GM06990 (cell line): ENCODE measurements around the gene FRY.

Source experiments
- DNase-seq: peaks from one replicate; pipeline ENCODE4 v3.0.0-alpha.2; 2011; ENCODE audit not compliant: insufficient read length; ENCODE audit errors: extremely low read depth
- H3K27me3 ChIP-seq: replicated peaks from 2 replicates; pipeline ENCODE4 v1.6.0; 2011; ENCODE audit warnings: low read length; ENCODE audit not compliant: control insufficient read depth, insufficient read depth
- H3K36me3 ChIP-seq: 2 replicates; pipeline ENCODE4 v1.5.1; 2011; ENCODE audit warnings: low read length; ENCODE audit not compliant: control insufficient read depth, insufficient read depth
- H3K4me3 ChIP-seq: replicated peaks from 2 replicates; pipeline ENCODE4 v1.5.1; 2011; ENCODE audit warnings: low read depth, mild to moderate bottlenecking, control low read depth, low read length
- CTCF ChIP-seq: IDR thresholded peaks from 2 replicates; pipeline ENCODE4 v1.5.1; 2011; ENCODE audit warnings: low read length, control low read depth, mild to moderate bottlenecking, inconsistent platforms; ENCODE audit not compliant: insufficient read depth, poor library complexity, severe bottlenecking

Gene FRY

DNA sequence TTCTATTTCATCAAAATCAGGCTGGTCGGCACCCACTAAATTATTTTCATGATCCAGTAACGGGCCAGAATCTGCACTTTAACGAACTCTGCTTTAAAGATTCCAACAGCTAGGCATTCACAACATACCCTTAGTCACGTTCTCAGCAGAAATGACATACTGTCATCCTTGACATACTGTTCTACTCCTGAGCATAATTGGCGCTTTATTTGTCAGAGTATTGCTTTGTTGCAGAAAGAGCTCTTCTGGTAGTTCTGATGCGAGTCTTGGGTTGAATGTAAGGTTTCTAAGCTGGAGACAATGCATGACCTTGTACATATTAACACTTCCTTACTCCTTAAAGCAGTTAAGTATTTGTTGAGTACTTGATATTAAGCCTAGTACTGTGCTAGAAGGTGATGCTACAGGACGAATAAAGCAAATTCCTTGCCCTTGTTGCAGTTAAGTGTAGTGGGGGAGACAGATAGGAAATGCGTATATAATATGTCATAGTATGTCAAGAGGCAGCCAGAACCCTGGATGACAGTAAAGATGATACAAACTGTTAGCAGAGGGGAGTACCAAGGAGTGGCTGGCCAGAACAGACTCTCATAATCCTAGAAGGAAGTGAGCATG is 32.2 kb downstream of the FRY start:
- TF ChIP-seq CTCF: no peak
- no peaks in the 10 kb centered on the region for H3K36me3 ChIP-seq
- H3K27me3 ChIP-seq: no peaks in the 10 kb centered on the region
- no peak overlapping the region for H3K4me3 ChIP-seq
- no peak for DNase-seq

GRCh38 chr13:32067149-32067961 is 35.8 kb downstream of the FRY start:
- Histone ChIP-seq H3K4me3 (no peak overlapping the region), H3K36me3 (no peaks in the 10 kb centered on the region), H3K27me3 (no peaks in the 10 kb centered on the region)
- TF ChIP-seq CTCF: no peak
- no peak for DNase-seq

DNA sequence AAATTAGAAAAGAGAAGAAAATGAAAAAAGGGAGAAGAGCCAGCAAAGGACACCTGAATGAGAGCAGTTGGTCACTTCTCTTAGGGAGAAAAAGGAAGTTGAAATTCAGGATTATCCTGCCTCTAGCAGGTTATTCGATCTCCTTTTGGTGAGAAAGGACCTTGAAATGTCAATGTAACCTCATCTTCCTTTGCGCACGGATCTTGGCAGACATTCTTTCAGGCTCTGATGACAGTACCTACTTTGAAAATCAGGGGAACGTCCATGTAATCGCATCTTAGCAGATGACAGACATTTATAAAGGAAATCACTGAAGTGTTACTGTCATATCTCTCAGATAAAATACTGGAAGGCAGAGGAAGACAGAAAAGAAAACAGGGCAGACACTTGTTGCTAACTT is 36.7 kb downstream of the FRY start:
- no peak overlapping the region for H3K4me3 ChIP-seq
- H3K36me3 ChIP-seq: no peaks in the 10 kb centered on the region
- H3K27me3 ChIP-seq: no peaks in the 10 kb centered on the region
- TF ChIP-seq CTCF: no peak
- DNase-seq: no peak

GRCh38 chr13:32073180-32073864 is 41.7 kb downstream of the FRY start:
- H3K4me3 ChIP-seq: no peak overlapping the region
- TF ChIP-seq CTCF: no peak
- no peaks in the 10 kb centered on the region for H3K27me3 ChIP-seq
- no peaks in the 10 kb centered on the region for H3K36me3 ChIP-seq
- DNase-seq: no peak

- TF ChIP-seq CTCF: no peak
- no peak for DNase-seq
- Histone ChIP-seq H3K36me3 (no peaks in the 10 kb centered on the region), H3K4me3 (no peak overlapping the region), H3K27me3 (no peaks in the 10 kb centered on the region)
Observed at GRCh38 chr13:32075170-32075851, 43.7 kb downstream of the FRY start.
